GM12891 (cell line): Measurements from ENCODE around the gene NKAIN2.

Experiments used
- DNase-seq: peaks from one replicate; pipeline ENCODE4 v3.0.0; 2011; ENCODE audit warnings: low spot score; ENCODE audit not compliant: insufficient read length
- FAIRE-seq: peaks from 2 replicates; lab custom pipeline; 2011; peaks lifted over from hg19 to GRCh38; lab: Jason Lieb, UNC
- PAX5 ChIP-seq: IDR thresholded peaks from 2 replicates; pipeline ENCODE4 v1.6.1; 2011; ENCODE audit warnings: low read length, moderate library complexity, mild to moderate bottlenecking; ENCODE audit not compliant: insufficient read depth, severe bottlenecking
- POLR2A ChIP-seq: IDR thresholded peaks from 2 replicates; pipeline ENCODE4 v1.6.1; 2011; ENCODE audit warnings: low read depth, low read length, control low read depth
- POLR2AphosphoS5 ChIP-seq: IDR thresholded peaks from 2 replicates; pipeline ENCODE4 v1.6.1; 2011; ENCODE audit warnings: low read depth, low read length, control low read depth
- POU2F2 ChIP-seq: IDR thresholded peaks from 2 replicates; pipeline ENCODE4 v1.6.1; 2011; ENCODE audit warnings: low read depth, mild to moderate bottlenecking, control low read depth, low read length, moderate library complexity
- SPI1 ChIP-seq: IDR thresholded peaks from 2 replicates; pipeline ENCODE4 v1.6.1; 2011; ENCODE audit warnings: low read depth, low read length, control low read depth
- TAF1 ChIP-seq: IDR thresholded peaks from 2 replicates; pipeline ENCODE4 v1.6.1; 2011; ENCODE audit warnings: low read depth, low read length, control low read depth

NKAIN2 gene

DNA sequence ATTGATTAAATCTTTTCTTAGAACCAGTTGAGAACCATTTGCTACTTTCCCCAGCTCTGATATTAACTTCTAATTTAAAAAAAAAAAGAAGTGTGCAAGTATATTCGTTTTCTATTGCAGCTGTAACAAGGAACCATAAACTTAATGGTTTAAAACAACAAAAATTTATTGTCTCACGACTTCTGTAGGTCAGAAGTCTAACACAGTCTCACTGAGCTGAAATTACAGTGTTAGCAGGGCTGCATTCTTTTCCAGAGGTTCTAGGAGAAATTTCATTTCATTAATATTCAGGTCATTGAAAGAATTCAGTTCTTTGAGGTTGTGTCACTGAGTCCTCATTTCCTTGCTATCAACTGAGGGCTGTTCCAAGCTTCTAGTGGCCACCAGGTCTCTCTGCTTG lies 945.1 kb downstream of the NKAIN2 start:
- DNase-seq (no peak), FAIRE-seq (no peak)
- TF ChIP-seq PAX5 (no peak), SPI1 (no peak), TAF1 (no peak), POLR2AphosphoS5 (no peak), POLR2A (no peak), POU2F2 (no peak)

DNA sequence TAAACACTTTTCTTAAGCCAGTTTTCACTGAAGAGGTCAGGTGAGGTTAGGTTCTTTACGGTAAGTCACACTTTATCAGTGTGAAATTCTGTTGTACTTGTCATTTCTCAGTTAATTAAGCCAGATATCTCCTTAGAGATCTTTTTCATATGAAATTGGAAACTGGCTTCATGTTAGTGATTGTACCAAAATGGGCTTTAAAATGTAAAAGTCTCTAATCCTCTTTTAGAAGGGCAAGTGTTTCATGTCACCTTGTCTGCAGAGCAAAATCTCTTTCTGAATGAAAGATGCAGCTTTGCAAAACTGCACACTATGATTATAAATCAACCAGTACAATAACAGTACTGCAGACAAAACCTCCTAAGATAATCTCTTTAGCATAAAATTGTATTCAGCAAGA lies 949.3 kb downstream of the NKAIN2 start:
- no peak for TF ChIP-seq TAF1
- TF ChIP-seq POLR2AphosphoS5 = no peak
- TF ChIP-seq POU2F2 = no peak
- TF ChIP-seq PAX5 = no peak
- no peak for TF ChIP-seq POLR2A
- TF ChIP-seq SPI1 = no peak
- DNase-seq (no peak), FAIRE-seq (no peak)

DNA sequence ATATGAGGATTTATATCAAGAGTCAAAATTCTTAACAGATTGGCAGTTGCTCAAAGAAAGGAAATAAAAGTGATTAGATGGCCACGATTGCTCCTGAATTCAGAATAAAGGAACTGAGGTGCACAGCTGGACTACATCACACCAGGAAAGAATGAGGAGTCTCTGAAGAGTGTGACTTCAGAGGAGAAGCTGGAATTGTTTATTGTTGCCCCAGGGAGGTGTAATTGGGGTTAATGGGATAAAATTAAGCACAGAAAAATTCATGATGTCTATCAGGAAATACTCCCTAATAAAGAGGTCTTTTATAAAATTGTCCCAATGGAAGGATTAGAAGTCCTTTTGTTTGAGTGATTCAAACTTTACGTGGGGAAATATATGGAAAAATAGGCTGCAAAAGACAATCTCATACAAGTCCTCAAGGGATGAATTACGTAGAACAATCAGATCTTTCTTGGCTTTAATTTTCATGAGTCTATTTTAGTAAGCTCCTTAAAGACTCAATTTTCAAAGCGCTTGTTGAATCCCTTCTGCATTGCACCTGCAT lies 950.0 kb downstream of the NKAIN2 start:
- FAIRE-seq (no peak), DNase-seq (no peak)
- no peak for TF ChIP-seq PAX5
- TF ChIP-seq POLR2AphosphoS5 = no peak
- no peak for TF ChIP-seq POU2F2
- no peak for TF ChIP-seq POLR2A
- TF ChIP-seq TAF1 = no peak
- no peak for TF ChIP-seq SPI1

DNA sequence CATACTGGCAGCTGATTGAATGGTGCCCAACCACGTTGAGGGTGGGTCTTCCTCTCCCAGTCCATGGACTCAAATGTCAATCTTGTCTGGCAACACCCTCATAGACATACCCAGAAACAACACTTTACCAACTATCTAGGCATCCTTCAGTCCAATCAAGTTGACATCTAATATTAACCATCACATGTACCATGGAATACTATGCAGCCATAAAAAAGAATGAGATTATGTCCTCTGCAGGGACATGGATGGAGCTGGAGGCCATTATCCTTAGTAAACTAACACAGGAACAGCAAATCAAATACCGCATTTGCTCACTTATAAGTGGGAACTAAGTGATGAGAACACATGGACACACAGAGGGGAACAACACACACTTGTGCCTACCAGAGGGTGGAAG lies 951.7 kb downstream of the NKAIN2 start:
- no peak for TF ChIP-seq PAX5
- no peak for TF ChIP-seq TAF1
- no peak for TF ChIP-seq SPI1

DNA sequence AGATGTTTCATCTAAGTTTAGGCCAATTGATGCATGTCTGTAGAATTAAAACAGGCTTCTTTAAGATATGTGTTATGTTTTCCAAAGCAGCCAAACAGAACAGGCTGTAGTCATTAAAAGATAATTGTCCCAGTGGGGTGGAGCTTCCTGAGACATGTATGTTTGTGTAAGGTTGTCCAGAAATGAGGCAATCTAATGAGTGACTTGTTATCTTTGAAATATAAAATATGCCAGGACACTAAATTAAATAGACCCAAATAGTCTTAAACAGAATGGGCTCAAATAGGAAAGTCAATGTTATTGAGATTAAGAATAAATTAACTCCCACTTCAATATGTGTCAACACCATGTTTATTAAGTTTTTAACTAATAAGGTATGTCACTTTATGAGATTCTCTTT lies 953.9 kb downstream of the NKAIN2 start:
- TF ChIP-seq POU2F2 (no peak), POLR2A (no peak), SPI1 (no peak), TAF1 (no peak), POLR2AphosphoS5 (no peak), PAX5 (no peak)
- FAIRE-seq = no peak
- DNase-seq = no peak

More for the DNA sequence above, 951.7 kb downstream of the NKAIN2 start:
- DNase-seq (no peak), FAIRE-seq (no peak)

DNA sequence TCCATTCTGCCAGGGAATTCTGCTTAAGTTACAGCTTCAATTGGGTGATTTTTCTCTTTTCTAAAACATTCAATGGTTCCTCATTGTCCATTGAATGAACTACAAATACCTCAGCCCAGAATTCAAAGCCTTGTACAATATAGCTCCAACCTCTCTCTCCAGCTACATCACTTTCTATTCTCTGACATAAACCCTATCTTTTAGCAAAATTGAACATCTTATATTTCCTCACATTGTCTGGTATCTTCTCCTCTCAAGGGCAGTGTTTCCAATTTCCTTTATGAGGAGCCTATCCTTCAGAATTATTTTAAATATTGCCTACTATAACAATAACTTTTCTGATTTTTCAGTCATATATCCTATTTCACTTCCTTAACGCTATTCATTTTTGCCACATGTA lies 955.0 kb downstream of the NKAIN2 start:
- DNase-seq (no peak), FAIRE-seq (no peak)
- TF ChIP-seq POLR2AphosphoS5 (no peak), TAF1 (no peak), POLR2A (no peak)

DNA sequence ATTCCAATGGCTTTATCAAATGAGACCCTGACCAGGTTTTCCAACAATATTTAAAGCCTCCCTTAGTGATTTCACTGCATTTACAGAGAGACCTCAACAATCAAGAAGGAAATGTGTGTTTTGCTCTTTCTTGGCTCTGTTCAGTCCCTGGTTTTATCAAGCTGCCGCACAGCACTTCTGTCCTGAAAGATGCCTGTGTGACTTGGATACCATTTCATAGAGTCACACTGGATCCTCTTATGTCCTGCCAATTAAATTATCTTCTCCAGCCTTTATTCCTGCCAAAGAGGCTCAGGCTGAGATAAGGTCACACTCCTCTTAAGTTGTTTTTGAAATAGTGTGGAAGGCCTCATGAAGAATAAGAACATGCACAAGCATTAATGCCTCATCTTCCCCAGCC lies 961.6 kb downstream of the NKAIN2 start:
- FAIRE-seq = no peak
- no peak for DNase-seq
- TF ChIP-seq POLR2A = no peak
- TF ChIP-seq POU2F2 = no peak
- no peak for TF ChIP-seq PAX5
- no peak for TF ChIP-seq TAF1
- TF ChIP-seq SPI1 = no peak
- no peak for TF ChIP-seq POLR2AphosphoS5

DNA sequence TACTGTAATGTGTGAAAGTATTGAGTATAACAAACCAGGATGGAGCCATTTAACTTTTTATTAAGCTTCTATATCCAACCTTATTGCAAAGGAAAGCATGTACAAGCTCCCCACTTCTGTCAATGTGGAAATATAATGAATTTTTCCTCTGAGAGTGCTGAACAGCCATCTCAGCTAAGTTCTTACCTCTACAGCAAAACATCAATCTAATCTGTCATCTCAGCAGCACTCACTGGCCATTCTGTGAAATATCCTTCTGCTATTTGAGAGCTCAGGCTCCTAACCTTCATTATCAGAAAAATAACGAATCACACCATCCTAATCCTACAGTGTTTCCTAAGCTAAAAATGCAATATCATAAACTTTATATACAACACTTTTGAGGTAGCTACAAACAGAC lies 964.6 kb downstream of the NKAIN2 start:
- DNase-seq (no peak), FAIRE-seq (no peak)
- TF ChIP-seq SPI1 = no peak
- TF ChIP-seq POLR2A = no peak
- TF ChIP-seq POLR2AphosphoS5 = no peak
- TF ChIP-seq PAX5 = no peak
- no peak for TF ChIP-seq TAF1
- TF ChIP-seq POU2F2 = no peak

DNA sequence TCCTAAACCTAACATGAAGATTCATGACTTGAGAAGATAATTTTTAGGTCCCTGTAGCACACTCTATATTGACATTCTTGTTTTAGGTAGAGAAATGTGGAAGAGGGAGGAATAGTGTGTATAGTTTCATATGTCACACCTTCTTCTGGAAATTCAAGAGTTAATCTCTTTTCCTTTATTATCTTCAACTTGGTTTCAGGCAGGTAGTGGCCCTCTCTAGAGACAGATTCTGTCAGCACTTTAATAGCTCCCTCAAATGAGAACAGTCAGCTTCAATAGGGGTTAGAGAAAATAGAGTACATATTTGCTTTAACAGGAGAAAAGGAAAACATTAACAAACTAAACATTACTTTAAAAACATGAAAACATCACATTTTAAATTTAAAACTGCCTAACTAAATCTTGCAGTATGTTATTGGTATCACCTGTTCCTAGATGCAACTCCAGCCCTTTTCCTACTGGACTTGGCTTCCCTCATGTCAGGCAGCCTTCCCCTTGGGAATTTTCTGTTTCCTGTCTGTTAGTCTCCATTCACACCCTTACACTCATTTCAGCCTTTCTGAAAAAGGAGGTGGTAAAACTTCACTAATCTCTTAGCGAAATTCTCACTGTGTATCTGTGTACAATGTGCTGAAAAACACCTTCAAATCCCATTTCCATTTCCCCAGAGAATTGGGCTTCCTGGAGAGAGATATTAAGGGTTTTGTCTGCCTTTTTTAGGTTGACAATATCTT lies 966.3 kb downstream of the NKAIN2 start:
- TF ChIP-seq PAX5 (no peak), SPI1 (no peak), POLR2AphosphoS5 (no peak), POLR2A (no peak), TAF1 (no peak), POU2F2 (no peak)
- FAIRE-seq (no peak), DNase-seq (no peak)

DNA sequence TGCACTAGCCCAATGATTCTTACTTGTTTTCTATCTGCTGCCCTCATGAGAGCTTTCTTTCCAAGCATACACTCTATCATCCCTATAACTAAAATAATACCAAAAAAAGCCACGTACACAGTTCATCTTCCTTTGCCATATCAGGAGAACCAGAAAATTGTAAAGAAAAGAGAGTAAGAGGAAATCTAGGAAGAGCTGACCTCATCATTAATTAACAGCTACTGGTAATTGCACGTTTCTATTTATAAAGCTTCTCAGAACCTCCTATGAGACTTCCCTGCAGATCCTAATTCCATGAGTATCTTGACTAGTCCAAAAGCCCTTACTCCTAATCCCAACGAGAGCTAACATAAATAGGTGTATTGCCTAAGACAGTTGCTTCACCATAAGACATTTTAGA lies 967.1 kb downstream of the NKAIN2 start:
- TF ChIP-seq TAF1 (no peak), POLR2A (no peak), SPI1 (no peak), POLR2AphosphoS5 (no peak), PAX5 (no peak), POU2F2 (no peak)
- FAIRE-seq (no peak), DNase-seq (no peak)
